SKM-1 (cell line): ENCODE data around the gene ELOVL6.
"Not testable (repeated sequence)": the region's sequence is repeated elsewhere in the genome, so short reads cannot be mapped to it uniquely, and the experiment has no call there.

Experiments used
- DNase-seq: peaks from one replicate; lab custom pipeline; 2025; ENCODE audit not compliant: unreplicated experiment; lab: John Stamatoyannopoulos, UW

Gene ELOVL6

GRCh38 chr4:110163327-110164069, 34.9 kb downstream of the ELOVL6 start:
- DNase-seq = no peak

GRCh38 chr4:110160618-110161017, 37.8 kb downstream of the ELOVL6 start:
- DNase-seq = no peak

DNA sequence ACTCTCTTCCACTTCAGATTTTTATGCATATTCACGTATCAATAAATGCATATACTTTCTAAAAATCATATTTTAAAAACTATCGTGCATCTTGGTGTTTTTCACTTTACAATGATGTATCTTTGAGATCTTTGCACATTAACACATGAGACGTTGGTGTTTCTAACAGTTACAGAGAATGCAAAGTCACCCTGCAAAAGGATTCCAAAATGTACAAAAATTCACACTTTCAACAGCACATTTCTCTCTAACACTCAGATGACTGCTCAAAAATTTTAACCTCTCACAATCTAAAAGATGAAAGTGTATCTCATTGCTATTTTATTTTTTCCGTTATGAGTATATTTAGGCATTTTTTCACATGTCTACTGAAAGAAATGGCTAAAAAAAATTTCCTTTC, 38.9 kb downstream of the ELOVL6 start:
- no peak for DNase-seq

- no peak for DNase-seq
These were observed 40.8 kb downstream of the ELOVL6 start for GRCh38 chr4:110157580-110157979.

DNA sequence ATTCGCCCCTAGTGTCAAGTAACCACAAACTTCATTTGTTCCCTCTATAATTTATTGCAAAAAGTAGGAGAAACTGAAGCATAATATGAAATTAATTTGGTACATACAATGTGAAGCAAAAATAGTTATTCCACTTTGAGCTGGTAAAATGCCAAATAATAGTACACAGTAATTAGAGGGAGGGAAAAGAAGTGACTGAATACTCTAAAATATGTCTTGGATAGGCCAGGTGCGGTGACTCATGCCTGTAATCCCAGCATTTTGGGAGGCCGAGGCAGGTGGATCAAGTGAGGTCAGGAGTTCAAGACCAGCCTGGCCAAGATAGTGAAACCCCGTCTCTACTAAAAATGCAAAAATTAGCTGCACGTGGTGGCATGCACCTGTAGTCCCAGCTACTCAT, 41.2 kb downstream of the ELOVL6 start:
- not testable (repeated sequence) for DNase-seq

GRCh38 chr4:110156442-110156841, 42.0 kb downstream of the ELOVL6 start:
- no peak for DNase-seq

- no peak for DNase-seq
These were observed 42.8 kb downstream of the ELOVL6 start for GRCh38 chr4:110155654-110156053.

GRCh38 chr4:110154582-110154981, 43.8 kb downstream of the ELOVL6 start:
- DNase-seq = no peak

DNA sequence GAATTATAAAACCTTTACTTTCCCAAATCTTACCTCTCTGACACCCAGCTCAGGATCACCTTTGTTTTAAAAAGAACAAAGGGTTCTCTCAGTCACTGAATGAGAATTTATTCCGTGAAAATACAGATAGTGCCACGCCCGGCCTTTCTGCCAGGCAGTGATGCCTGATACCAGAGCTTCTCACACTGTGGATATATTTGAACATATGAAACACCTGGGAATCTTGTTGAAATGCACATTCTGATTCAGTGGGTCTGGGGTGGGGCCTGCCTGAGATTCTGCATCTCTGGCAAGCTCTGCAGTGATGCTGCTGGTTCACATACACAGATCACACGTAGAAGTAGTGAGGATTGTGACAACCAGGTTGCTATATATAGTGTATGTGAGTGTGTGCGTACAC, 46.0 kb downstream of the ELOVL6 start:
- no peak for DNase-seq

DNA sequence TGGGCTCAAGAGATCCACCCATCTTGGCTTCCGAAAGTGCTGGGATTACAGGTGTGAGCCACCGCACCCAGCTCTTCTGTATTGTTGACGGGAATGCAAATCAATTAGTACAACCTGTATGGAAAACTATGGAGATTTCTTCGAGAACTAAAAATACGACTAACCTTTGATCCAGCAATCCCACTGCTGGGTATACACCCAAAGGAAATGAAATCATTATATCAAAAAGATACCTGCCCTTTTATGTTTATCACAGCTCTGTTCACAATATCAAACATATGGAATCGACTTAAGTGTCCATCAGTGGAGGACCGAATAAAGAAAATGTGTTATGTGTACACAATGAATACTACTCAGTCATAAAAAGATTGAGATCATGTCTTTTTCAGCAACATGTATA, 49.3 kb downstream of the ELOVL6 start:
- no peak for DNase-seq

DNA sequence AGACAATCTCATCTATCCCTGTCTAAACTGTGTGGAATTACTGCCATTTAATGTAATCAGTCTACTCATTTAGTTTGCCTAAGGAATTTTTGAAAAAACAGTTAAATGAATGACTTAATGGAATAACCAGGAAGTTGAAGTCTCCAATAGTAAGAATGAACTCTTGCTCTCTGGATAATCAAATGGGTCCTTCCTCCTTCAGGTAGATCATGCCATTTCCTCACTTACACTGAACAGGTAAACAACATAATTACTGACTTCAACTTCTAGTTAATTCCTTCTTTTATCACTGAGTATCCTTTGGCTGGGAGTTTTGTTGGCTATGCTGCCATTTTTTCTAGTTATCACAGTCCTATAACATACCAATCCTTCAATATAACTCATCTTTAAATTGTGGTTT, 56.0 kb downstream of the ELOVL6 start:
- DNase-seq = no peak

DNA sequence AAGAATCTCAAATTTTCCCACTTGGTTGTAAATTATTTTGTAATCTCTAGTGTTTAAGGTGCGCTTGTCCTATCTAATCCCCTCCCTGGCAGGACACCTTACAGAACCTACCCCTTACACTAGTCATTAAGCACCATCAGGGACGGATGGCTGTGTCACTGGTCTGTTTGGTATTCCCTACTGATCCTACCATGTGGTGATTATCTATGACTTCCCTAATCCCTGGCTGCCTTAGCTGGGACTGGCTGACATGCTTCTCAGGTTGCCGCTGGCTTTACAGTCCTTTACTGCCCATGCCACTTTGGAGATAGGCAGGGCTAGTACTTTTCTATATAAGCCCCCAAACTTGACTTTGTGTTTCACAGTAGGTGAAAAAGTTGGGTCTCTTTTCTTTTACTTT, 58.6 kb downstream of the ELOVL6 start:
- DNase-seq = no peak

DNA sequence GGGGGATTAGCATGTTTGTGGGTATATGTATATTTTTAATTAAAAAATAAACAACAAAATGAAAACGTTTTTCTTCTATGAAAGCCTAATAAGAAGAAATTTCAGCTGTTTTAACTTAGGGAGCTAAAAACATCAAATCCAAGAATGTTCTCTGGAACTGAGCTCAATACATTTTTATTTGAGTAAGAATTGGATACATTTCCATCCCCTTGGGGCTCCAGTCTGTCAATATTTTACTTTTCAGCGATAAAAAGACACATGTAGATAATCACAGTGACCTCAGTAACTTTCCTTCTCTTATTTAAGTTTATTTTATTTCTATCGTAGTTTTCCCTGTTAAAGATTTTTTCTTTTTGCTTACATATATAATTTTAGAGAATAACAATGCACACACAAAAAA, 59.3 kb downstream of the ELOVL6 start:
- no peak for DNase-seq

GRCh38 chr4:110138551-110138950, 59.9 kb downstream of the ELOVL6 start:
- DNase-seq = no peak

DNA sequence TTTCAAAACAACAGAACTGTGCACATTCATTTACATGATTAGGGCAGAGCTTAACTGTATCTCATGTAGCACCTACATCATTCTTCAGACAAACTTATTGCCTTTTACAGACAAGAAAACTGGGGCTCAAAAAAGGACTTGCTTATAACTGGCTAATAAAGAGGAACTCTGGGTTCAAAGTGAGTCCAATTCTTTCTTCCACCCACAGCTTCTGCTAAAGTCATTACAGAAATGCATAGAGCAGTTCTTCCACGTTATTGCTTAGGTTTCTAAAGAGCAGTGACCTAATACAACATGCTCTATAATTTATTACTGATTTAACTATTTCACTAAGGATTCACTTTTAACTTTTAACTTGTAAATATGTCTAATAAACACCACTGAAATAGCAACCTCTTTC, 60.6 kb downstream of the ELOVL6 start:
- DNase-seq = no peak

DNA sequence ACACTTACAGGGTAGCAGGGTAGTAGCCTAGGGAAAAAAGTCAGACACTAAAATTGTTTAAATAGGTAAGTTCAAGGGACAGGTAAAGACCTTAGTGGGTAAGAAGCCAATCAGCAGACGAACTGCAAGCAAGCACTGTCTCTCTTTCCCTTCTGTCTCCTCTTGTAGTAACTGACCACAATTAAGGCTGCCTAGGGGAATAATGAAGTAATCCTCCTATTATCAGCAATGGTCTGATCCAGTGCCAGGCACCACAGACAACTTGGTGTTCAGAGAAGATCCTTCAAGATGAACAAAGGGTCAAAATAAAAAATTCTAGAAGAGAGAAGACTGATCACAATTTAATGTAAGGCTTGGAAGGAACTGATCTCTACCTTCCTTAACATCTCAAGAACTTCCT, 62.9 kb downstream of the ELOVL6 start:
- no peak for DNase-seq

DNA sequence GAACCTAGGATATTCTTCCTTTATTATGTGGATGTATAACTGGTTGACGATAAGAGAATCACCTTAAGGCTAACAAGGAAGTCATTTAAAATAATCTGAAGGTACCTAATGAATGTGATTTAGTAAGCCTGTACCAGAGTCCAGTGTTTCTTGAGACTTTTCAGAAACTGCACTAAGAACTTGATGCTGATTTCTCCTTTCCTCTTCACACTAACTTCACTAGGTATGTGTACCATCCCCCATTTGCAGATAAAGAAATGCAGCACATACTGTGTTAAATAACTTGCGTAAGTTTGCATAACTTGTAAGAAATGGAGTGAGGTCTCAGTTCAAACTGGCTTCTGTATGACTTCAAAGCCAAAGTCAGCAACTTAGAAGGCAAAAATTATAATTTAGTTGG, 63.3 kb downstream of the ELOVL6 start:
- DNase-seq = no peak

DNA sequence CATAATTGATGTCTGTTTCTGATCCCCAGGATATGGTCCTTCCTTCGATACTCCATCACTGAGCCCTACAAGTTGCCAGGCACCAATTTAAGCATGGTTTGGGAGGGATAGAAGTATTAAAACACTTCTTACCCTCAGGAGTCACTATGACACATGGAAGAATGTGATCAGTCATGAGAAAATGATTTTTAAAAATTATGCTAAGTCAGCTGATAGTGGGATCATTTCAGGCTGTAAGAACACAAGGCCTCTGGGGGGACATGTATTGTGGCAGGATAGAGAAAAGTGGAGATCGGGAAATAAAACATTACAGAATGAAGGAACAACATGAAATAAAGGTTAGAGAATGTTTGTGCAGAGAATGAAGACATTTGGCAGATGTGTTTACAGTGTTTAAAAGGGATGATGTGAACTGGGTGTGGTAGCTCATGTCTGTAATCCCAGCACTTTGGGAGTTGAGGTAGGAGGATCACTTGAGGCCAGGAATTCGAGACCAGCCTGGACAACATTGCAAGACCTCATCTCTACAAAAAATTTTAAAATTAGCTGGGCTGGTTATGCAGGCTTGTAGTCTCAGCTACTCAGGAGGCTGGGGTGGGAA, 64.0 kb downstream of the ELOVL6 start:
- no peak for DNase-seq

DNA sequence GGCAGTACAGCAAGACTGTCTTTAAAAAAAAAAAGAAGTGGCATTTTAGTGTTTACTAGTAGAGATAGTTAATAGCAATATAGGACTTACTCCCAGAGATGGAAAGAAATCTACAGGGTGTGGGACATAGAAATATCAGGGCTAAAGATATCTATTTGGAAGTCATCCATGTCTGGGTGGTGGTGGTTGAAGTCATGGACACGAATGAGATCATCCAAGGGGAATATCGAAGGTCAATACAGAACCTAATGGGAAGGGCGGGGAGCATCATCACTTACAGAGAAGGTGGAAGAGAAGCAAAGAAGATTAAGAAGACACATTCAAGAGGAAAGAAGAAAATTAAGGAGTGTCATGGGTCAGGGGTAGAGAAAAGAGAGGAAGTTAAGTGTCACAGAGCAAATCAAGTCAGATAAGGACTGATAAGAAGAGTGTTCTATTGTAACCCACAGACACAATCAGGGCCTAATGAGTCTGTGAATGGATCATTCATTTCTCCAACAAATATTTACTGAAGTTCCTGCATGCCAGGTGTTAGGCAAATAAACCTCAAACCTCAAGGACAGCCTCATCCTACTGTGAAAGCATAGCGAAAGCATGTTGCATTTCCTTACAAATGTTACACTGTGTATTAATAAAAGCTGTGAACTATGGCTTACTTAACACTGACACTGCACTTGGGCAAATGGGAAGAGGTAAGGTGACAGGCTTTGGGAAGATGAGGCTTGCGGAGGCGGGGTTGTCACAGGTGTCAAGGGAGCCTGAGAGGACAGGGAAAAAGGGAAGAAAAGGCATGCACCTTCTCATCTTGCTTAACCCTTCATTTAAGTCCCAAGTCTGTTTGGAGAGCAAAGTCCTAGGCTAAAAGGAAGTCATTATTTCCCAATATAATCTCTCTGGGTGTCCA, 65.3 kb downstream of the ELOVL6 start:
- no peak for DNase-seq

DNA sequence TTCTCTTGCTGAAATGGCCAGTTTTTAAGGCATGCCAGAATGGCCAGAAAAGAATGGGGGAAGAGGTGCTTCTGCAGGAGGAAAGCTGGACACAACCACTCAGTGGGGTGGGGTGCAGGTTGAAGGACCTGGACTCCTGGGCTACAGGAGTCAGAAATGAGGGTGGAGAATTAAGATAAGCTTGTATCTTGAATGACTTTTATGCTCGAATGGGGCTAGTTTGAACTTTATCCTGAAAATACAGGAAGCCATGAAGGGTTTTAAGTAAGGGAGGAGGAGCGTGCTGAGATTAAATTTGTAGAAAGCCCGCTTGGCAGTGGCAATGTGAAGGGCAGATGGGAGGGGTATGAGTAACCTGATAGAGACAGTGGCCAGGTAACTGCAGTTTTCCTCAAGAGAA, 66.5 kb downstream of the ELOVL6 start:
- no peak for DNase-seq

DNA sequence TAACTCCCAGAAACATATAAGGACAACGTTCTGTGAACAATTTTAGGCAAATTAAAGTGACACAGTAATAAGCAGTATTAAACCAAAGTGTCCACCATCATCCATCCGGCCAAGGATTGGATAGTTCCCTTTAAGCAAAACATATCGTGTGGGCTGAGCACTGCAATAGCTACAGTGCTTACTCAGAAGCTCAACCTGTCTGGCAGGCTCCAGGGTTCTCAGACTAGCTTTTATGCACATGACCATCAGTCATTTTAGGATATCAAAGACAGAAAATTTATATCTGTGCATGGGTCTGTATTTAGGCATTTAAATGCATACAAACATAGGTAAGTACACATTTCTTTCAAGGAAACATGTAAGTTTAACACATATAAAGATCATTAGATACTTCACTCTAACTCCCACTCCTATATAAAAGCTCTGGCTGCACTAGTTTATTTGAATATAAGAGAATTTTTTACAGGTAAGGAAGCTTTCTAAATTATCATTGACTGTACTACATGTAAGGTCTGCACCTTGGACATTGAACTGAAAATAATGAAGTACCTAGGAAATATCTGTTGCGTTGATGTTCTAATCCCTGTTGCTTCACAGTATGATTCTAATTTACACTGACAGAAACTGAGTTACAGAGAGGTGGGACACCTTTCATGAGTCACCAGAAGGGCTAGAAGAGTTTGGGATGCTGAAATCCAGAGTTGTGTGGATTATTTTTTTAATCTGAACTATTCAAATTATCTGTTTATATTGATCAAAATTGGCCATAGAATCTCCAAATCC, 67.6 kb downstream of the ELOVL6 start:
- no peak for DNase-seq
